OCI-LY3 (cell line): Measurements from ENCODE around the gene SPAG5.

Experiments
- H2AFZ ChIP-seq: fragments of 200-600, 300-600 bp; shearing (Covaris generic); 2 replicates; pipeline ENCODE4 v1.6.0; 2014; ENCODE audit warnings: antibody characterized with exemption, low read depth, low read length
- H3K27ac ChIP-seq: fragments of 200-600, 300-600 bp; sonication (generic); 2 replicates; pipeline ENCODE4 v1.5.1; 2014; ENCODE audit warnings: mild to moderate bottlenecking, low read length, moderate library complexity, mixed read lengths
- H3K27me3 ChIP-seq: fragments of 200-600, 300-600 bp; sonication (generic); 2 replicates; pipeline ENCODE4 v1.6.1; 2014; ENCODE audit warnings: low read depth, low read length, mixed read lengths
- H3K36me3 ChIP-seq: fragments of 200-600, 300-600 bp; sonication (generic); replicated peaks from 2 replicates; pipeline ENCODE3; 2014; ENCODE audit warnings: low read depth, low read length, mixed read lengths
- H3K4me1 ChIP-seq: fragments of 300-600, 200-600 bp; sonication (generic); 2 replicates; pipeline ENCODE4 v1.6.1; 2014; ENCODE audit warnings: low read length, mixed read lengths
- H3K4me2 ChIP-seq: fragments of 200-600, 300-600 bp; sonication (generic); 2 replicates; pipeline ENCODE4 v1.6.1; 2014; ENCODE audit warnings: low read length, mixed read lengths
- H3K4me3 ChIP-seq: fragments of 300-600, 200-600 bp; sonication (generic); 2 replicates; pipeline ENCODE4 v1.5.1; 2014; ENCODE audit warnings: antibody characterized with exemption, mild to moderate bottlenecking, low read length, moderate library complexity
- H3K79me2 ChIP-seq: fragments of 300-600, 200-600 bp; shearing (Covaris generic); 2 replicates; pipeline ENCODE4 v1.6.1; 2014; ENCODE audit warnings: mild to moderate bottlenecking, low read length, mixed read lengths
- H3K9ac ChIP-seq: fragments of 300-600, 200-600 bp; shearing (Covaris generic); 2 replicates; pipeline ENCODE4 v1.6.0; 2014; ENCODE audit warnings: mild to moderate bottlenecking, low read length, moderate library complexity
- H3K9me3 ChIP-seq: fragments of 200-600, 300-600 bp; shearing (Covaris generic); 2 replicates; pipeline ENCODE4 v1.6.1; 2014; ENCODE audit warnings: low read length, mixed read lengths; ENCODE audit not compliant: insufficient read depth
- H4K20me1 ChIP-seq: fragments of 200-600, 300-600 bp; sonication (generic); 2 replicates; pipeline ENCODE4 v1.6.1; 2016; ENCODE audit warnings: low read length, mixed read lengths; ENCODE audit not compliant: insufficient read depth
- CTCF ChIP-seq: fragments of 200-600, 300-600 bp; sonication (generic); IDR thresholded peaks from 2 replicates; pipeline ENCODE4 v1.5.1; 2014; ENCODE audit warnings: antibody characterized with exemption, low read length, low read depth
- EZH2phosphoT487 ChIP-seq: fragments of 200-600 bp; shearing (Covaris generic); IDR thresholded peaks from 2 replicates; pipeline ENCODE4 v1.6.1; 2018; ENCODE audit warnings: antibody characterized with exemption, mixed run types, low read depth

The SPAG5 gene

GRCh38 chr17:28598799-28599310, at the start of gene SPAG5:
Gene SPAG5 (minus strand): TSS chr17:28599025. CDS start chr17:28598946, 79 bp downstream.
- H3K4me1 ChIP-seq = peaks cover 14% of the 10 kb centered on the region
- peak within 1 kb of the TSS; percentile 78 for H3K27ac ChIP-seq
- peak within 1 kb of the TSS; percentile 87 for H3K9ac ChIP-seq
- no peaks in the 10 kb centered on the region for H4K20me1 ChIP-seq
- peak within 1 kb of the TSS; percentile 59 for H2AFZ ChIP-seq
- peaks cover 17% of the 10 kb centered on the region for H3K79me2 ChIP-seq
- peak within 1 kb of the TSS; percentile 87 for H3K4me2 ChIP-seq
- no peaks in the 10 kb centered on the region for H3K27me3 ChIP-seq
- H3K9me3 ChIP-seq = no peaks in the 10 kb centered on the region
- TF ChIP-seq CTCF (no peak), EZH2phosphoT487 (no peak)
- peaks cover 4% of the 10 kb centered on the region for H3K36me3 ChIP-seq
- peak within 1 kb of the TSS; percentile 95 for H3K4me3 ChIP-seq

GRCh38 chr17:28646039-28646754, 47.4 kb upstream of the SPAG5 start:
- Histone ChIP-seq H3K4me1 (peaks cover 24% of the 10 kb centered on the region), H3K9me3 (no peaks in the 10 kb centered on the region), H3K36me3 (peaks cover 21% of the 10 kb centered on the region), H3K9ac (peak overlapping the region; percentile 74), H3K27me3 (no peaks in the 10 kb centered on the region), H3K79me2 (peaks cover 28% of the 10 kb centered on the region), H2AFZ (peak overlapping the region; percentile 70), H3K4me3 (peak overlapping the region; percentile 93), H4K20me1 (peaks cover 5% of the 10 kb centered on the region; the same call in 1 of the 2 replicates), H3K4me2 (peak overlapping the region; percentile 86), H3K27ac (peak overlapping the region; percentile 54)
- TF ChIP-seq EZH2phosphoT487 = no peak
- no peak for TF ChIP-seq CTCF

GRCh38 chr17:28645576-28645939, 46.7 kb upstream of the SPAG5 start:
- no peak for TF ChIP-seq CTCF
- TF ChIP-seq EZH2phosphoT487 = no peak

GRCh38 chr17:28644787-28645575, 46.2 kb upstream of the SPAG5 start, which contains the start of gene BLTP2:
Gene BLTP2 (minus strand): TSS chr17:28645158. CDS start chr17:28645056, 102 bp downstream.
- Histone ChIP-seq H3K4me1 (peaks cover 24% of the 10 kb centered on the region), H3K36me3 (peaks cover 30% of the 10 kb centered on the region), H3K9me3 (no peaks in the 10 kb centered on the region), H2AFZ (peak within 1 kb of the TSS; percentile 50; the same call in 1 of the 2 replicates), H3K4me2 (peak within 1 kb of the TSS; percentile 87), H3K79me2 (peaks cover 28% of the 10 kb centered on the region), H3K27me3 (no peaks in the 10 kb centered on the region), H4K20me1 (peaks cover 5% of the 10 kb centered on the region; the same call in 1 of the 2 replicates), H3K9ac (peak within 1 kb of the TSS; percentile 93), H3K4me3 (peak within 1 kb of the TSS; percentile 93), H3K27ac (peak within 1 kb of the TSS; percentile 57)
- TF ChIP-seq EZH2phosphoT487 (no peak), CTCF (no peak)

More at GRCh38 chr17:28645576-28645939, 46.7 kb upstream of the SPAG5 start:
- Histone ChIP-seq H3K4me2 (peak overlapping the region; percentile 86), H3K79me2 (peaks cover 28% of the 10 kb centered on the region), H3K9me3 (no peaks in the 10 kb centered on the region), H3K4me1 (peaks cover 24% of the 10 kb centered on the region), H3K9ac (peak overlapping the region; percentile 74), H2AFZ (peak overlapping the region; percentile 50; the same call in 1 of the 2 replicates), H4K20me1 (peaks cover 5% of the 10 kb centered on the region; the same call in 1 of the 2 replicates), H3K4me3 (peak overlapping the region; percentile 93), H3K27me3 (no peaks in the 10 kb centered on the region), H3K27ac (peak overlapping the region; percentile 54), H3K36me3 (peaks cover 27% of the 10 kb centered on the region)
